Measurements from ENCODE around the gene KCND3. TPM values are rescaled to one million over a fixed set of nuclear protein-coding genes. Genes with fewer than 3 reads are reported as not detected.

The KCND3 gene
- total RNA-seq, 1 donor from 2014 or later: 2.1 TPM

- TF ChIP-seq CTCF (IDR thresholded peaks at IDR 0.05): no peak
- Mint-ChIP-seq H3K9me3 (ENCODE audit: unreplicated experiment) (no peaks in the 10 kb centered on the region), H3K36me3 (ENCODE audit: unreplicated experiment) (no peaks in the 10 kb centered on the region), H3K27me3 (ENCODE audit: unreplicated experiment) (no peaks in the 10 kb centered on the region), H3K4me3 (ENCODE audit: unreplicated experiment) (no peak overlapping the region), H3K4me1 (ENCODE audit: unreplicated experiment) (peaks cover 8% of the 10 kb centered on the region), H3K27ac (ENCODE audit: unreplicated experiment) (no peak overlapping the region)
- no peak for DNase-seq (ENCODE audit: extremely low spot score, unreplicated experiment)
Observed at GRCh38 chr1:111934106-111934852, 55.2 kb downstream of the KCND3 start.

GRCh38 chr1:111930356-111930755 is 59.1 kb downstream of the KCND3 start:
- TF ChIP-seq CTCF (IDR thresholded peaks at IDR 0.05): no peak
- Mint-ChIP-seq H3K4me3 (ENCODE audit: unreplicated experiment) (no peak overlapping the region), H3K36me3 (ENCODE audit: unreplicated experiment) (no peaks in the 10 kb centered on the region), H3K4me1 (ENCODE audit: unreplicated experiment) (no peaks in the 10 kb centered on the region), H3K27me3 (ENCODE audit: unreplicated experiment) (no peaks in the 10 kb centered on the region), H3K9me3 (ENCODE audit: unreplicated experiment) (no peaks in the 10 kb centered on the region), H3K27ac (ENCODE audit: unreplicated experiment) (no peak overlapping the region)
- no peak for DNase-seq (ENCODE audit: extremely low spot score, unreplicated experiment)

GRCh38 chr1:111928531-111928930 is 60.9 kb downstream of the KCND3 start:
- no peak overlapping the region for H3K4me3 Mint-ChIP-seq (ENCODE audit: unreplicated experiment)
- H3K27ac Mint-ChIP-seq (ENCODE audit: unreplicated experiment): no peak overlapping the region
- no peaks in the 10 kb centered on the region for H3K27me3 Mint-ChIP-seq (ENCODE audit: unreplicated experiment)
- no peaks in the 10 kb centered on the region for H3K4me1 Mint-ChIP-seq (ENCODE audit: unreplicated experiment)
- no peak for DNase-seq (ENCODE audit: extremely low spot score, unreplicated experiment)
- H3K9me3 Mint-ChIP-seq (ENCODE audit: unreplicated experiment): no peaks in the 10 kb centered on the region
- no peak for TF ChIP-seq CTCF (IDR thresholded peaks at IDR 0.05)
- no peaks in the 10 kb centered on the region for H3K36me3 Mint-ChIP-seq (ENCODE audit: unreplicated experiment)

- Mint-ChIP-seq H3K36me3 (ENCODE audit: unreplicated experiment) (no peaks in the 10 kb centered on the region), H3K4me1 (ENCODE audit: unreplicated experiment) (no peaks in the 10 kb centered on the region), H3K27me3 (ENCODE audit: unreplicated experiment) (no peaks in the 10 kb centered on the region), H3K4me3 (ENCODE audit: unreplicated experiment) (no peak overlapping the region), H3K9me3 (ENCODE audit: unreplicated experiment) (no peaks in the 10 kb centered on the region), H3K27ac (ENCODE audit: unreplicated experiment) (no peak overlapping the region)
- no peak for TF ChIP-seq CTCF (IDR thresholded peaks at IDR 0.05)
- DNase-seq (ENCODE audit: extremely low spot score, unreplicated experiment): no peak
Observed at GRCh38 chr1:111927652-111928051, 61.8 kb downstream of the KCND3 start.

GRCh38 chr1:111924786-111925185 is 64.7 kb downstream of the KCND3 start:
- Mint-ChIP-seq H3K9me3 (ENCODE audit: unreplicated experiment) (no peaks in the 10 kb centered on the region), H3K4me3 (ENCODE audit: unreplicated experiment) (no peak overlapping the region)
- no peak for DNase-seq (ENCODE audit: extremely low spot score, unreplicated experiment)

More at GRCh38 chr1:111924786-111925185, 64.7 kb downstream of the KCND3 start:
- Mint-ChIP-seq H3K4me1 (ENCODE audit: unreplicated experiment) (peaks cover 3% of the 10 kb centered on the region), H3K36me3 (ENCODE audit: unreplicated experiment) (no peaks in the 10 kb centered on the region), H3K27me3 (ENCODE audit: unreplicated experiment) (no peaks in the 10 kb centered on the region), H3K27ac (ENCODE audit: unreplicated experiment) (no peak overlapping the region)
- TF ChIP-seq CTCF (IDR thresholded peaks at IDR 0.05): no peak
